ENCODE data around the gene LHFPL2. TPM values are rescaled to one million over a fixed set of nuclear protein-coding genes. Genes with fewer than 3 reads are reported as not detected.
A peak's percentile ranks its signal among the peaks of the same experiment; 100 is the strongest.

LHFPL2 gene
- total and polyA plus RNA-seq, 9 donors: 38.0 to 90.9 (median 53.3) TPM

DNA sequence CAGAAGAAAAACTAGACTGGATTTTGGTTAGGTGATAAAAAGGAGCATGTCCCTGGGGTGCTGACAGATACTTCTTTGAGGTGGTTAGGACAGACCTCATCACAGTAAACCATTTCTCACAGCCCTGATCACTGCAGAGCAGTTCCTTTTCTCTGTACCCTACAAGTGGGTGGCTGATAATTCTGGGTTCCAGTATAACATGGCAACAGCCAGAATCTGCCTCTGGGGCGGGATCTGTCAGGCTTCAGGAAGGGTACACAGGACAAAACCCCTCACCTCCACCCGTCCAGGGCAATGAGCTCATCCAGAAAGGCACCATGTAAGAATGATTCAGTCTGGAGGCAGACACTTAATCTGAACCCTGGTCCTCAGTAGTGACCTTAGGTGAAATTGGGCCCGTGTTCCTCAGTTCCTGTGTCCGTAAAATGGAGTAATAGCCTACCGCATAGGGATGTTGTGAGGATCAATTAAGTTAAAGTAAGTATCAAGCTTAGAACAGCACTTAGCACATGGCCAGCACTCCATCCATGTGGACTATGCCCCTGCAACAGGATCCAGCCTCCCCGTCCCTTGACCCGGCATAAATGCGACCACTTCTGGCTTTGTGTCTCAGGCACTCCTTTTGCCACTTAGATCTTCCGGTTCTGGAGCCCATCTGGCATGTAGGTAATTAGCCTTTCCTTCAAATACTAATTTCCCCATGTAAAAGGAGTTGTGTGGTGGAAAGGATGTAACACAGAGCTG, 129.2 kb downstream of the LHFPL2 start:
- H3K4me3 ChIP-seq (ENCODE audit: low read length): no peak overlapping the region
- no peaks in the 10 kb centered on the region for H3K27me3 ChIP-seq (ENCODE audit: control insufficient read depth, insufficient read depth, low read length)
- H3K27ac ChIP-seq (ENCODE audit: low read length): peak overlapping the region; percentile 85
- no peaks in the 10 kb centered on the region for H3K36me3 ChIP-seq (ENCODE audit: control insufficient read depth, insufficient read depth, low read length)
- no peak for DNase-seq
- H3K4me1 ChIP-seq (ENCODE audit: control insufficient read depth, insufficient read depth, low read length): peaks cover 56% of the 10 kb centered on the region
- WGBS (ENCODE audit: insufficient coverage): 100% methylated on average over 4 of the region's 9 CpGs
- no peaks in the 10 kb centered on the region for H3K9me3 ChIP-seq (replicated peaks; ENCODE audit: control insufficient read depth, low read depth, low read length)

DNA sequence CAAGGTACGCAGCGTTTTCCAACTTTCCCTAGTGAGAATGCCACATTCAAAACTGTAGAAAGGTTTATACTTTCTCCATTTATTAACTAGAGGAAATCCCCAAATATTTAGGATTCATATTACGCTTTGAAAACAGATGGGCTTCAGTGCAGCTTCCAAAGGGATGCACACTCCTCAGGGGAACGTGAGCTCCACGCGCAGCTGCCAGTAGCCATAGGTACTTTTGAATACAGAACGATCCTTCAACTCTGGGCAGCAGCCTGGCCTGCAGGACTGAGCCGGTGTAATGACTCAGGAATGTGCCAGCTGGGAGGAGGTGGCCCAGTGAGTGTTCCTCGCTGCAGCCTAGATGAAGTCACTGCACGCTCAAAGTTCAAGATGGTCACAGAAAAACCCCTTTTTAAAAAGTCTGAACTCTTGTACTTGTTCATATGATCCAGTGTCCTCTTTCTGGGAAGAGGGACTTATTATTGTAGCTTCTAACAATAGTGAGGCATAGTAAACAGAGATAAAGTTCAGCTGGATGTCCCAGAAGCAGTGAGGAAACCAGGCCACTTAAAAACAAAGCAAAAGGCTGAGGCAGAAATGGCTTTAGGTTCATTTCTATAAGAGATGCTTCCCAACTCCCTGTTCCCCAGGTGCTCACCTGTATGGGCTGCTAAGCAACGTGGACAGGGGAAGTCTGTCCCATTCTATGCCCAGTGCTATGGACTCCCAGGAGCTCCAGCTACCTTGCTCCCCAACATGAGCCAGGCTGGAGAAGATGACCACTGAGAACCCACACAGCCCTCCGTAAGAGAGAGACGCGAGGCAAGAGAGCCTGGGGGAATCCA, 130.0 kb downstream of the LHFPL2 start:
- WGBS (ENCODE audit: insufficient coverage): 0% methylated on average over 3 of the region's 14 CpGs
- H3K9me3 ChIP-seq (replicated peaks; ENCODE audit: control insufficient read depth, low read depth, low read length): no peaks in the 10 kb centered on the region
- no peaks in the 10 kb centered on the region for H3K27me3 ChIP-seq (ENCODE audit: control insufficient read depth, insufficient read depth, low read length)
- H3K4me3 ChIP-seq (ENCODE audit: low read length): no peak overlapping the region
- peak; percentile 91 for DNase-seq
- peaks cover 49% of the 10 kb centered on the region for H3K4me1 ChIP-seq (ENCODE audit: control insufficient read depth, insufficient read depth, low read length)
- H3K36me3 ChIP-seq (ENCODE audit: control insufficient read depth, insufficient read depth, low read length): peaks cover 5% of the 10 kb centered on the region
- peak overlapping the region; percentile 85 for H3K27ac ChIP-seq (ENCODE audit: low read length)

- WGBS (ENCODE audit: insufficient coverage): 80% methylated on average over 1 of the region's 3 CpGs
Measured at GRCh38 chr5:78515670-78516069, 132.9 kb downstream of the LHFPL2 start.

GRCh38 chr5:78514427-78515330, 133.9 kb downstream of the LHFPL2 start:
- H3K4me3 ChIP-seq (ENCODE audit: low read length): no peak overlapping the region
- H3K27ac ChIP-seq (ENCODE audit: low read length): peak overlapping the region; percentile 73
- 27% methylated on average over 3 of the region's 8 CpGs for WGBS (ENCODE audit: insufficient coverage)
- DNase-seq: peak; percentile 50
- H3K27me3 ChIP-seq (ENCODE audit: control insufficient read depth, insufficient read depth, low read length): no peaks in the 10 kb centered on the region
- H3K36me3 ChIP-seq (ENCODE audit: control insufficient read depth, insufficient read depth, low read length): peaks cover 5% of the 10 kb centered on the region
- H3K9me3 ChIP-seq (replicated peaks; ENCODE audit: control insufficient read depth, low read depth, low read length): no peaks in the 10 kb centered on the region
- H3K4me1 ChIP-seq (ENCODE audit: control insufficient read depth, insufficient read depth, low read length): peaks cover 69% of the 10 kb centered on the region

More at GRCh38 chr5:78515670-78516069, 132.9 kb downstream of the LHFPL2 start:
- peaks cover 5% of the 10 kb centered on the region for H3K36me3 ChIP-seq (ENCODE audit: control insufficient read depth, insufficient read depth, low read length)
- H3K9me3 ChIP-seq (replicated peaks; ENCODE audit: control insufficient read depth, low read depth, low read length): no peaks in the 10 kb centered on the region
- H3K4me1 ChIP-seq (ENCODE audit: control insufficient read depth, insufficient read depth, low read length): peaks cover 63% of the 10 kb centered on the region
- peak; percentile 82 for DNase-seq
- H3K27ac ChIP-seq (ENCODE audit: low read length): peak overlapping the region; percentile 73
- no peaks in the 10 kb centered on the region for H3K27me3 ChIP-seq (ENCODE audit: control insufficient read depth, insufficient read depth, low read length)
- H3K4me3 ChIP-seq (ENCODE audit: low read length): no peak overlapping the region

GRCh38 chr5:78513441-78513840, 135.1 kb downstream of the LHFPL2 start:
- peaks cover 68% of the 10 kb centered on the region for H3K4me1 ChIP-seq (ENCODE audit: control insufficient read depth, insufficient read depth, low read length)
- 75% methylated on average over 2 of the region's 6 CpGs for WGBS (ENCODE audit: insufficient coverage)

GRCh38 chr5:78512435-78512834, 136.1 kb downstream of the LHFPL2 start:
- Histone ChIP-seq H3K36me3 (ENCODE audit: control insufficient read depth, insufficient read depth, low read length) (peaks cover 5% of the 10 kb centered on the region), H3K9me3 (replicated peaks; ENCODE audit: control insufficient read depth, low read depth, low read length) (no peaks in the 10 kb centered on the region), H3K4me3 (ENCODE audit: low read length) (no peak overlapping the region), H3K27me3 (ENCODE audit: control insufficient read depth, insufficient read depth, low read length) (no peaks in the 10 kb centered on the region), H3K4me1 (ENCODE audit: control insufficient read depth, insufficient read depth, low read length) (peaks cover 70% of the 10 kb centered on the region), H3K27ac (ENCODE audit: low read length) (peak overlapping the region; percentile 32)
- no peak for DNase-seq
- 67% methylated on average over 1 of the region's 3 CpGs for WGBS (ENCODE audit: insufficient coverage)

More at GRCh38 chr5:78513441-78513840, 135.1 kb downstream of the LHFPL2 start:
- Histone ChIP-seq H3K27me3 (ENCODE audit: control insufficient read depth, insufficient read depth, low read length) (no peaks in the 10 kb centered on the region), H3K4me3 (ENCODE audit: low read length) (no peak overlapping the region), H3K27ac (ENCODE audit: low read length) (no peak overlapping the region), H3K9me3 (replicated peaks; ENCODE audit: control insufficient read depth, low read depth, low read length) (no peaks in the 10 kb centered on the region), H3K36me3 (ENCODE audit: control insufficient read depth, insufficient read depth, low read length) (peaks cover 5% of the 10 kb centered on the region)
- no peak for DNase-seq

- peaks cover 5% of the 10 kb centered on the region for H3K36me3 ChIP-seq (ENCODE audit: control insufficient read depth, insufficient read depth, low read length)
- WGBS (ENCODE audit: insufficient coverage): 62% methylated on average over 7 of the region's 10 CpGs
- DNase-seq: peak; percentile 86
- no peaks in the 10 kb centered on the region for H3K9me3 ChIP-seq (replicated peaks; ENCODE audit: control insufficient read depth, low read depth, low read length)
- peaks cover 72% of the 10 kb centered on the region for H3K4me1 ChIP-seq (ENCODE audit: control insufficient read depth, insufficient read depth, low read length)
- H3K4me3 ChIP-seq (ENCODE audit: low read length): no peak overlapping the region
- H3K27me3 ChIP-seq (ENCODE audit: control insufficient read depth, insufficient read depth, low read length): no peaks in the 10 kb centered on the region
- H3K27ac ChIP-seq (ENCODE audit: low read length): peak overlapping the region; percentile 68
Measured at GRCh38 chr5:78511121-78511906, 137.3 kb downstream of the LHFPL2 start.

- WGBS (ENCODE audit: insufficient coverage): 4% methylated on average over 59 of the region's 61 CpGs
- no peaks in the 10 kb centered on the region for H3K9me3 ChIP-seq (replicated peaks; ENCODE audit: control insufficient read depth, low read depth, low read length)
- DNase-seq: peak; percentile 76
- H3K27ac ChIP-seq (ENCODE audit: low read length): peak overlapping the region; percentile 68
- peaks cover 5% of the 10 kb centered on the region for H3K36me3 ChIP-seq (ENCODE audit: control insufficient read depth, insufficient read depth, low read length)
- peak overlapping the region; percentile 52 for H3K4me3 ChIP-seq (ENCODE audit: low read length)
- no peaks in the 10 kb centered on the region for H3K27me3 ChIP-seq (ENCODE audit: control insufficient read depth, insufficient read depth, low read length)
- peaks cover 71% of the 10 kb centered on the region for H3K4me1 ChIP-seq (ENCODE audit: control insufficient read depth, insufficient read depth, low read length)
Measured at GRCh38 chr5:78509884-78510769, 138.4 kb downstream of the LHFPL2 start.

Data from muscle of leg (tissue), 11 donors.